Ascending aorta (tissue), 2 donors: ENCODE data around the gene KRT26. TPM values are rescaled to one million over a fixed set of nuclear protein-coding genes. Genes with fewer than 3 reads are reported as not detected.
A peak's percentile ranks its signal among the peaks of the same experiment; 100 is the strongest.

Experiments
- DNase-seq, 2 donors: peaks; one replicate each; pipeline ENCODE4 v3.0.0-alpha.2; 2019; ENCODE audit warnings: low spot score in 2 of 2
- H3K27ac ChIP-seq, 2 donors: fragments of 200-600 bp; sonication (generic); one replicate each; pipeline ENCODE4 v1.5.1; 2016 to 2017; ENCODE audit warnings: mild to moderate bottlenecking in 1 of 2
- H3K27me3 ChIP-seq: fragments of 200-600 bp; sonication (generic); one replicate; pipeline ENCODE4 v1.5.1; 2017
- H3K36me3 ChIP-seq, 2 donors: fragments of 200-600 bp; sonication (generic); one replicate each; pipeline ENCODE4 v1.5.1; 2016
- H3K4me1 ChIP-seq, 2 donors: fragments of 200-600 bp; sonication (generic); one replicate each; pipeline ENCODE4 v1.5.1; 2016 to 2017; ENCODE audit warnings: mild to moderate bottlenecking in 1 of 2
- H3K4me3 ChIP-seq, 2 donors: fragments of 200-600 bp; sonication (generic); one replicate each; pipeline ENCODE4 v1.5.1; 2016 to 2017; ENCODE audit warnings: mild to moderate bottlenecking in 1 of 2
- H3K9me3 ChIP-seq, 2 donors: fragments of 200-600 bp; sonication (generic); one replicate each; pipeline ENCODE4 v1.5.1; 2016
- intact Hi-C: fragments of 100-400 bp; cut with DNase I; formaldehyde crosslinking; loops from one replicate; pipeline ENCODE4 v1.15.1; 2023
- total RNA-seq: library from RNA; depleted of rRNA; stranded (reverse); fragments of >200 nt; gene quantifications from one replicate; pipeline ENCODE4 v1.1.0, GENCODE V29; 2016
- TF ChIP-seq, protein P1 (sequence below), 3 experiments: fragments of 200-600 bp in 2 of 3; fragments of 450-650 bp in 1 of 3; sonication (generic) in 2 of 3; IDR thresholded peaks; one replicate each; pipeline ENCODE4 v1.5.1; 2016 to 2019; ENCODE audit warnings: antibody characterized with exemption in 3 of 3, mild to moderate bottlenecking in 1 of 3, moderate library complexity in 1 of 3

KRT26 gene
- total RNA-seq, 1 donor from 2014 or later = not detected

DNA sequence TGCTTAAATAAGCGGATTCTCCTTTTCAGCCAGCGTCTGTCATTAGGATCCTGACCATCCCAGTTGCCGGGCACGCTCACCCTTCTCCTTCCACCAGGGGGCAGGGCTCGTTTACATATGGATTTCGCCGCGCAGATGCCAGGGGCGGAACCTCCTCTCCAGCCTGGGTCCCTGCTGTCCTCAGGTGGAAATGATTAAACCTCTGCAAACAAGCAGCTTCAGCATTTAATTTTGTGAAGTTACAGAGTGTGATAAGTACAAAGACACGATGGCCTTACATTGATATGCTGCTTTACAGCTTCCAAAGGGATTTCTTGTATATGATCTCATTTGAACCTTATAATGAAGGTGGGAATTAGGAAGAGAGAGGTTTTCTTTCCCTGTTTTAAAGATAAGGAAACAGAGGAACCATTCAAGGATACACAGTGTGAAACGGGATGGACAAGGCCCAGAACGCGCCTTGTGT is 31.6 kb upstream of the KRT26 start:
- H3K27me3 ChIP-seq = no peaks in the 10 kb centered on the region
- TF ChIP-seq, protein P1, sequence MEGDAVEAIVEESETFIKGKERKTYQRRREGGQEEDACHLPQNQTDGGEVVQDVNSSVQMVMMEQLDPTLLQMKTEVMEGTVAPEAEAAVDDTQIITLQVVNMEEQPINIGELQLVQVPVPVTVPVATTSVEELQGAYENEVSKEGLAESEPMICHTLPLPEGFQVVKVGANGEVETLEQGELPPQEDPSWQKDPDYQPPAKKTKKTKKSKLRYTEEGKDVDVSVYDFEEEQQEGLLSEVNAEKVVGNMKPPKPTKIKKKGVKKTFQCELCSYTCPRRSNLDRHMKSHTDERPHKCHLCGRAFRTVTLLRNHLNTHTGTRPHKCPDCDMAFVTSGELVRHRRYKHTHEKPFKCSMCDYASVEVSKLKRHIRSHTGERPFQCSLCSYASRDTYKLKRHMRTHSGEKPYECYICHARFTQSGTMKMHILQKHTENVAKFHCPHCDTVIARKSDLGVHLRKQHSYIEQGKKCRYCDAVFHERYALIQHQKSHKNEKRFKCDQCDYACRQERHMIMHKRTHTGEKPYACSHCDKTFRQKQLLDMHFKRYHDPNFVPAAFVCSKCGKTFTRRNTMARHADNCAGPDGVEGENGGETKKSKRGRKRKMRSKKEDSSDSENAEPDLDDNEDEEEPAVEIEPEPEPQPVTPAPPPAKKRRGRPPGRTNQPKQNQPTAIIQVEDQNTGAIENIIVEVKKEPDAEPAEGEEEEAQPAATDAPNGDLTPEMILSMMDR (IDR thresholded peaks at IDR 0.05) = peak; percentile 74 to 84 (median 76)
- H3K4me1 ChIP-seq = no peaks in the 10 kb centered on the region
- no peak overlapping the region for H3K27ac ChIP-seq
- H3K9me3 ChIP-seq = no peaks in the 10 kb centered on the region
- peak; percentile 19 to 88 for DNase-seq
- intact Hi-C loops = loop anchor here (1.0 to 5.0 kb wide), 5 partner anchors 104 to 863 kb away; no protein-coding TSS in a partner anchor
- no peaks in the 10 kb centered on the region for H3K36me3 ChIP-seq
- H3K4me3 ChIP-seq = no peak overlapping the region

DNA sequence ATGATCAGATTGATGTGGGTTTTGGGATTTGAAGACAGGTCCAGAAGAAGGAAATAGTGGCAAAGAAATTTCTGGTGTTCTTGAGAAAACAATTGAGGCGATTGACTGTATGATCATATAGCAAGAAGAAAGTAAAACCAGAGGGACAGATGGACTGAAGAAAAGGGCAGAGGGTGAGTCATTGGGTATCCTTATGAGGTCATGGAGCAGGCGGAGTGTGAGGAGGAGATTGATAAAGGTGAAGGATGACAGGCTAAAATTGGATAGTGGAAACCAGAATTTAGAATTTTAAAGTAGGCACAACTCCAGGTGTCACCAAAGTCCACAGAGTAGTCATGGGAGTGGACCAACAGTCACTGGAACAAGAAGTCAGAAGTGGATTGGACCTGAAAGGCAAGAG is 29.2 kb upstream of the KRT26 start:
- no peaks in the 10 kb centered on the region for H3K4me1 ChIP-seq
- DNase-seq = no peak
- TF ChIP-seq, protein P1 (IDR thresholded peaks at IDR 0.05) = no peak
- no peak overlapping the region for H3K4me3 ChIP-seq
- intact Hi-C loops = loop anchor here (5.0 kb wide), 4 partner anchors 106 to 846 kb away; no protein-coding TSS in a partner anchor
- no peaks in the 10 kb centered on the region for H3K27me3 ChIP-seq
- no peaks in the 10 kb centered on the region for H3K9me3 ChIP-seq
- H3K36me3 ChIP-seq = no peaks in the 10 kb centered on the region
- no peak overlapping the region for H3K27ac ChIP-seq

DNA sequence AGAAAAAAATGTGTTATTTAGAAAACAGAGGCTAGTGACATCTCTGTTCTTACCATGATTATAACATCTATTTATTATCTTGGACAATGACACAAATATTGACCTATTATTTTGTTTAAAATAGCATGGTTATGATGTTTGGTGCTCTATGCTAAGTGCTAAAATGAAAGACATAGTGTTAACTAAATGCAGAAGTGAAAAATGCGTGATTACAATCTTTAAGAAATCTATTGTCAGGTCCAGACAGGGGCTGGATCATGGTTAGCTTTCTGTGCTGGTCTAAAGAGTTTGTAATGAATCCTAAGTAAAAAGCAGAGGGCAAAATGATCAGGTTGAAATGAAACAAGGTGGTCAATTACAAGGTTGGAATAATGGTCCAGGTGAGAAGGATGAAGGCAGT is 28.4 kb upstream of the KRT26 start:
- H3K4me3 ChIP-seq = no peak overlapping the region
- H3K4me1 ChIP-seq = no peaks in the 10 kb centered on the region
- intact Hi-C loops = loop anchor here (5.0 kb wide), 4 partner anchors 107 to 847 kb away; no protein-coding TSS in a partner anchor
- H3K27ac ChIP-seq = no peak overlapping the region
- H3K9me3 ChIP-seq = no peaks in the 10 kb centered on the region
- no peaks in the 10 kb centered on the region for H3K36me3 ChIP-seq
- DNase-seq = no peak
- no peaks in the 10 kb centered on the region for H3K27me3 ChIP-seq
- TF ChIP-seq, protein P1 (IDR thresholded peaks at IDR 0.05) = no peak

DNA sequence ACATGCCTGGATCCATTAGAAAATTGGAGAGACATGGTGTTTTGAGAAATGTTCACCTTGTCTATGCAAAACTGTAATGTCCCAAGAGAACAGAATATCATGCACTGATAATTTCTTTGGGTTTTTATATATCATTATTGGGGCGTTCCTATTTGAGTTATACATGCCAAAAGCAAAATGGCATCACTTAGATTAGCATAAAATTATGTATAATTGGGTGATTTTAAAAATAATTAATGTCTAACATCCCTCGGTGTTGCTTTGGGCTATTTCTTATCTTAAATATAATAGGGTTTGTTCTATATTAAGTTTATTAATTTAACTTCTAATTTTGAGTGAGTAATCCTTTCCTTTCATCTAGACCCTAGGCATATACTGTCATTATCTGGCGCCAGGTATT is 27.9 kb upstream of the KRT26 start, which contains the start of gene KRT28:
Gene KRT28 (minus strand): TSS at position 101 of the 400 bp plus-strand sequence. CDS start 66 bp downstream, at position 35.
- H3K4me1 ChIP-seq = no peaks in the 10 kb centered on the region
- no peaks in the 10 kb centered on the region for H3K27me3 ChIP-seq
- H3K27ac ChIP-seq = no peak within 1 kb of the TSS
- intact Hi-C loops = loop anchor here (5.0 kb wide), 4 partner anchors 107 to 847 kb away; no protein-coding TSS in a partner anchor
- DNase-seq = no peak
- TF ChIP-seq, protein P1 (IDR thresholded peaks at IDR 0.05) = no peak
- H3K9me3 ChIP-seq = no peaks in the 10 kb centered on the region
- H3K36me3 ChIP-seq = no peaks in the 10 kb centered on the region
- H3K4me3 ChIP-seq = no peak within 1 kb of the TSS

DNA sequence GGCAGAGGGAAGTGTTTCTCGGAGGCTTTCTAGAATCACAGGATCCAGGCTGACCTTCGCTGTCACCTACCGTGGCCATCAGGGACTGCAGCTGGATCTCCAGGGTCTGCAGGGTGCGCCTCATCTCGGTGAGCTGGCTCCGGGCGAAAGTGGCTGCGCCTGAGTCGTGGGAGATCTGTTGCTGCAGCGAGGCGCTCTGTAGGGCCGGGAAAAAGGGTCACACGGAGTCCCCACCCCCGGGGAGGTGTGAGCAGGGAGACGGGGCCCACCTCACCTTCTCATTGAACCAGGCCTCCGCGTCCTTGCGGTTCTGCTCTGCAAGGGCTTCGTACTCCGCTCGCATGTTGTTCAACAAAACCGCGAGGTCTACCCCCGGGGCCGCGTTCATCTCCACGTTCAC is 24.8 kb upstream of the KRT26 start:
- TF ChIP-seq, protein P1 (IDR thresholded peaks at IDR 0.05) = no peak
- H3K4me1 ChIP-seq = no peaks in the 10 kb centered on the region
- no peaks in the 10 kb centered on the region for H3K9me3 ChIP-seq
- H3K27me3 ChIP-seq = no peaks in the 10 kb centered on the region
- H3K4me3 ChIP-seq = no peak overlapping the region
- no peak for DNase-seq
- no peak overlapping the region for H3K27ac ChIP-seq
- intact Hi-C loops = no loop called here
- H3K36me3 ChIP-seq = no peaks in the 10 kb centered on the region
